H4 (cell line): ENCODE results near the gene OSBPL5. TPM values are rescaled to one million over a fixed set of nuclear protein-coding genes. Genes with fewer than 3 reads are reported as not detected.

Source experiments
- total RNA-seq: library from RNA; depleted of rRNA; stranded (reverse); fragments of >200 nt; shearing (Covaris generic); gene quantifications from 2 replicates; pipeline ENCODE4 v1.2.3, GENCODE V29; 2014; rRNA removed

The OSBPL5 gene
- total RNA-seq, 1 experiment from 2014 or later: 9.2 TPM

Other genes with a start within 250 kb of the OSBPL5 start
- 11.7 and 15.2 TPM in 2 replicates for gene PHLDA2, start 235.9 kb downstream of the OSBPL5 start, total RNA-seq
- gene NAP1L4, start 173.0 kb downstream of the OSBPL5 start, total RNA-seq: 104 and 128 TPM in 2 replicates
- gene CARS1, start 107.9 kb downstream of the OSBPL5 start, total RNA-seq: 110 and 115 TPM in 2 replicates
- not detected in 2 replicates for gene MRGPRG, start 53.5 kb upstream of the OSBPL5 start, total RNA-seq
- gene MRGPRE, start 67.1 kb upstream of the OSBPL5 start, total RNA-seq: not detected in 2 replicates
- 29.7 and 33.7 TPM in 2 replicates for gene ZNF195, start 213.8 kb upstream of the OSBPL5 start, total RNA-seq